Left ventricle myocardium inferior (tissue), 1 donor: ENCODE data around the gene SLC35G2. TPM values are rescaled to one million over a fixed set of nuclear protein-coding genes. Genes with fewer than 3 reads are reported as not detected.

Experiments
- DNase-seq: peaks from one replicate; pipeline ENCODE4 v3.0.0-alpha.2; 2020
- H3K27ac ChIP-seq: fragments of 200-600 bp; replicated peaks from 2 replicates; pipeline ENCODE4 v1.8.0; 2021
- H3K27me3 ChIP-seq: fragments of 200-600 bp; 2 replicates; pipeline ENCODE4 v1.8.0; 2021; ENCODE audit warnings: low read depth
- H3K36me3 ChIP-seq: fragments of 200-600 bp; 2 replicates; pipeline ENCODE4 v1.8.0; 2021
- H3K4me1 ChIP-seq: fragments of 200-600 bp; 2 replicates; pipeline ENCODE4 v1.8.0; 2021
- H3K4me3 ChIP-seq: fragments of 200-600 bp; 2 replicates; pipeline ENCODE4 v1.8.0; 2021; ENCODE audit warnings: mild to moderate bottlenecking, moderate library complexity
- H3K9me3 ChIP-seq: fragments of 200-600 bp; replicated peaks from 2 replicates; pipeline ENCODE4 v1.8.0; 2021
- intact Hi-C: fragments of 100-400 bp; cut with micrococcal nuclease; formaldehyde crosslinking; loops from one replicate; pipeline ENCODE4 v1.11.0; 2022
- total RNA-seq: library from RNA; stranded (reverse); fragmentation: NEBNext Ultra II Directional; extraction: Animal tissue kit (Norgen Biotek cat#: 25700); gene quantifications from one replicate; pipeline ENCODE4 v1.2.1, GENCODE V29; 2021
- TF ChIP-seq, protein P1 (sequence below): fragments of 200-600 bp; IDR thresholded peaks from 2 replicates; pipeline ENCODE4 v1.8.0; 2021; ENCODE audit warnings: antibody characterized with exemption, mild to moderate bottlenecking, borderline replicate concordance
- donor health status: DM: no; HTN: yes; CAD: no; lungs with severe emphysema.

Gene SLC35G2
- total RNA-seq, 1 donor from 2014 or later = 2.6 TPM

DNA sequence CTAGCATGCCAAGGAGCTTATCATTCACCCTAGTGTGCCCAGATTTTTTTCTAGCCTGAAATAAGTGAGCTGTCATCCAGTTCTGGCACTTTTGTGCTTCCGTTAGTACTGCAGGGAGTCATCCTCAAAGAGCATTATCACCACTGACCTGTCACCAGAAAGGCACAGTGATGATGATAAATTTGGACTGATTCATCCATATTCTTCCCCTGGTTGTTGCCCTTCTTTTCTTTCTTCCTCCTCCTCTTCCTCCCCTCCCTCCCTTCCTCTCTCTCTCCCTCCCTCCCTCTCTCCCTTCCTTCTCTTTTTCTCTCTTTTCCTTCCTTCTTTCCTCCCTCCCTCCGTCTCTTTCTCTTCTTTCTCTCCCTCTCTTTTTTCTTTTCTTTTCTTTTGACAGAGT is 21.3 kb downstream of the SLC35G2 start:
- Histone ChIP-seq H3K4me3 (no peak overlapping the region), H3K27ac (no peak overlapping the region), H3K4me1 (peaks cover 38% of the 10 kb centered on the region), H3K36me3 (no peaks in the 10 kb centered on the region), H3K27me3 (no peaks in the 10 kb centered on the region), H3K9me3 (no peaks in the 10 kb centered on the region)
- DNase-seq = no peak
- TF ChIP-seq, protein P1, sequence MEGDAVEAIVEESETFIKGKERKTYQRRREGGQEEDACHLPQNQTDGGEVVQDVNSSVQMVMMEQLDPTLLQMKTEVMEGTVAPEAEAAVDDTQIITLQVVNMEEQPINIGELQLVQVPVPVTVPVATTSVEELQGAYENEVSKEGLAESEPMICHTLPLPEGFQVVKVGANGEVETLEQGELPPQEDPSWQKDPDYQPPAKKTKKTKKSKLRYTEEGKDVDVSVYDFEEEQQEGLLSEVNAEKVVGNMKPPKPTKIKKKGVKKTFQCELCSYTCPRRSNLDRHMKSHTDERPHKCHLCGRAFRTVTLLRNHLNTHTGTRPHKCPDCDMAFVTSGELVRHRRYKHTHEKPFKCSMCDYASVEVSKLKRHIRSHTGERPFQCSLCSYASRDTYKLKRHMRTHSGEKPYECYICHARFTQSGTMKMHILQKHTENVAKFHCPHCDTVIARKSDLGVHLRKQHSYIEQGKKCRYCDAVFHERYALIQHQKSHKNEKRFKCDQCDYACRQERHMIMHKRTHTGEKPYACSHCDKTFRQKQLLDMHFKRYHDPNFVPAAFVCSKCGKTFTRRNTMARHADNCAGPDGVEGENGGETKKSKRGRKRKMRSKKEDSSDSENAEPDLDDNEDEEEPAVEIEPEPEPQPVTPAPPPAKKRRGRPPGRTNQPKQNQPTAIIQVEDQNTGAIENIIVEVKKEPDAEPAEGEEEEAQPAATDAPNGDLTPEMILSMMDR = no peak
- intact Hi-C loops = no loop called here

DNA sequence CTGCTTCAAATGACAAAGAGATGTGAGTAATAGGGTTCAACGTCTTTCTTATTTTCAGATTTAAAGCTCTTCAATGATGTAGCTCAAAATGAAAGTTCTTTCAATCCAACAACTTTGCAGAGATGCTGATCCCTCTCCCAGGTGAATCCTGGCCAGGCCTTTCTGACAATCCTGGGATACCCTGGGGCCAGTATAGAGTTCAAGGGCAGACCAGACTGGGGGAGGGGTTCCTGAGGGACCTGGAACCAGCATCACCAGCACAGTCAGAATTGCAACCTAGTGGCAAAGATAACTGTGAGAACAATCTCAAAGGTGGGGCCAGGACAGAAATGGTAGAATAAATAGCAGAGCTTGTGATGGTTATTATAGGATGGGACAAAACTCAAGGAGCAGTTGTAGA is 23.4 kb downstream of the SLC35G2 start:
- intact Hi-C loops = no loop called here
- peaks cover 21% of the 10 kb centered on the region for H3K4me1 ChIP-seq
- no peaks in the 10 kb centered on the region for H3K27me3 ChIP-seq
- H3K4me3 ChIP-seq = no peak overlapping the region
- TF ChIP-seq, protein P1 = no peak
- no peaks in the 10 kb centered on the region for H3K9me3 ChIP-seq
- no peaks in the 10 kb centered on the region for H3K36me3 ChIP-seq
- no peak for DNase-seq
- H3K27ac ChIP-seq = no peak overlapping the region

DNA sequence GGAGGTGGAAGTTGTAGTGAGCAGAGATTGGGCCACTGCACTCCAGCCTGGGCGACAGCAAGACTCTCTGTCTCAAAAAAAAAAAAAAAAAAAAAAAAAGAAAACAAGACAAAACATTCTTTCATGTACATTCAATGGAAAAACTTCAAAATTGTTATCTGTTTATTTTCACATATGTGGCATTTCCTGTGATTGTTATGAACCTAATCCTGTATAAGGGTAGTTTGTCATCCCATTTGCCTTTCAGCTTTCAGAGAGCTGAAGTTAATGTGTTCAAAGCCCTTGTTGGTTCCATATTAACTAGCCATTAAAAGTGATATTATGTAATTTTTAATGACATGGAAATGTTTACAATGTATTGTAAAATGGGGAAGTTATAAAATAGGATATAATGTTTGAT is 25.8 kb downstream of the SLC35G2 start:
- H3K27me3 ChIP-seq = no peaks in the 10 kb centered on the region
- H3K36me3 ChIP-seq = no peaks in the 10 kb centered on the region
- H3K9me3 ChIP-seq = no peaks in the 10 kb centered on the region
- intact Hi-C loops = no loop called here
- H3K27ac ChIP-seq = no peak overlapping the region
- TF ChIP-seq, protein P1 = no peak
- no peak overlapping the region for H3K4me3 ChIP-seq
- H3K4me1 ChIP-seq = peaks cover 6% of the 10 kb centered on the region
- no peak for DNase-seq

DNA sequence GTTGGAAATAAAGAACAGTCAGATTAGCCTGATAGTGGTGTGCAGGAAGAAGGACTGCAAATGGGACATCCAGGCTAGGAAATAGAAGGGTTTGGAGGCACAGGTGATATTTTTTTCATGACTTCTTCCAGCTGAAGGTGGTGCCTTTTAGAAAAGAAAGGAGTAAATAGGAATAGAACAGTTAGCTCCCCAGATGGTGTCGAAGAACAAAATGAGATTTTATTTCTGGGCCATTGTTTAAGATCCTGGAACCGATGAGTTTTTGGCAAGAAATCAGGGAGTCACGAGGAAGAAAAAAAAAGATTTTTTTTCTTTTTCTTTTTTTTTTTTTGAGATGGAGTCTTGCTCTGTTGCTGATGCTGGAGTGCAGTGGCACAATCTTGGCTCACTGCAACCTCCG is 33.3 kb downstream of the SLC35G2 start:
- Histone ChIP-seq H3K36me3 (no peaks in the 10 kb centered on the region), H3K9me3 (peaks cover 3% of the 10 kb centered on the region), H3K27me3 (no peaks in the 10 kb centered on the region), H3K4me3 (no peak overlapping the region), H3K27ac (peak overlapping the region; percentile 37), H3K4me1 (peaks cover 17% of the 10 kb centered on the region)
- DNase-seq = no peak
- intact Hi-C loops = no loop called here
- TF ChIP-seq, protein P1 = no peak

DNA sequence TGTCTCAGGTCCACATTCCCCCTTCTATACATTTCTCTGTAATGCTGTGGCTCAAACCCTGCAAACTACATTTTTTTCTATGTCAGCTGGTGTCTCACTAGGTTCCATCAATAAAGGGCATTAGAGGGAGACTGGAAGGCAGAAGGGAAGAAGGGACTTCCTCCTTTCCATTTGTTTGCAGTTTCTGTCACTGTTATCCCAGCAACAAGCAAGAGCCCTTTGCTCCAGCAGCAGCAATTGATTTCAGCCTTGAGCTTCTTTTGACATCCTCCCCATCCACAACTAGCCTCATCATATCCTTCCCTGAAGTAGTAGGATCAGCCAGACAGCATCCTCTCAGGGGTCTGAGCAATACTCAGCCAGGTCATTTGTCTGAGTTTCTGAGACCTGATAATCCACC is 37.7 kb downstream of the SLC35G2 start:
- Histone ChIP-seq H3K27ac (no peak overlapping the region), H3K27me3 (no peaks in the 10 kb centered on the region), H3K4me1 (peaks cover 44% of the 10 kb centered on the region), H3K36me3 (no peaks in the 10 kb centered on the region), H3K4me3 (no peak overlapping the region), H3K9me3 (peaks cover 6% of the 10 kb centered on the region)
- no peak for DNase-seq
- TF ChIP-seq, protein P1 = no peak
- intact Hi-C loops = no loop called here

DNA sequence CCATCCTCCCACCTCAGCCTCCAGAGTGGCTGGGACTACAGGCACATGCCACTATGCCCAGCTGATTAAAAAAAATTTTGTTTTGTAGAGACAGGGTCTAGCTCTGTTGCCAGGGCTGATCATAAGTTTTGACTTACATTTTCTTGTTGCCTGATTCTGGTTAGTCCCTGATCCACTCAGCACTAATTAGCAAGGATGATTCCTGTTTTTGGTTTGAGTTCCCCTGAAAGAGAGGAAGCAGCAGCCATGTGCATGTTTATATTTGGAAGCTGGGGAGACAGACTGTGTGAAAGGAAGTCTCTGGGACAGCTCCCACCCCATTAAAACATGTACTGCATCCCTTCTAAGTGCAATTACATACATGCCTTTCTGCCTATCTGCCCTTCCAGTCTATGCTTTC is 39.5 kb downstream of the SLC35G2 start:
- TF ChIP-seq, protein P1 = no peak
- no peaks in the 10 kb centered on the region for H3K36me3 ChIP-seq
- H3K27me3 ChIP-seq = no peaks in the 10 kb centered on the region
- DNase-seq = no peak
- intact Hi-C loops = no loop called here
- H3K9me3 ChIP-seq = peaks cover 6% of the 10 kb centered on the region
- peaks cover 53% of the 10 kb centered on the region for H3K4me1 ChIP-seq
- H3K4me3 ChIP-seq = no peak overlapping the region
- peak overlapping the region; percentile 47 for H3K27ac ChIP-seq
